CD4-positive, alpha-beta T cell (primary cell): ENCODE measurements around the gene CD58. TPM values are rescaled to one million over a fixed set of nuclear protein-coding genes. Genes with fewer than 3 reads are reported as not detected.

ENCODE experiments used
- ATAC-seq: fragments of 200-7000 bp; cut with Tn5 transposase; one replicate; pipeline ENCODE4 v1.10.0; 2022; ENCODE audit warnings: mild to moderate bottlenecking; ENCODE audit not compliant: poor library complexity
- CTCF ChIA-PET: fragments of 350-600 bp; sonication (Branson Sonifier 250); formaldehyde crosslinking; loops from one replicate; lab custom pipeline; 2021; ENCODE audit warnings: antibody characterized with exemption, inconsistent platforms; lab: Charles Lee
- POLR2A ChIA-PET: fragments of 350-600 bp; sonication (Branson Sonifier 250); formaldehyde crosslinking; loops from one replicate; lab custom pipeline; 2021; ENCODE audit warnings: antibody characterized with exemption, inconsistent platforms; lab: Charles Lee
- DNase-seq, 14 experiments: peaks; one replicate each; pipeline ENCODE4 v3.0.0-alpha.2; 2013 to 2020; ENCODE audit warnings: mixed read lengths in 2 of 14
- H3K27ac ChIP-seq, 2 donors: one replicate each; pipeline versions ENCODE4 v1.5.1 to v1.7.0; 2013; ENCODE audit warnings: low read length in 2 of 2, low read depth in 1 of 2, mild to moderate bottlenecking in 1 of 2
- H3K27me3 ChIP-seq, 2 experiments: 1 replicate in 1 of 2; 2 replicates in 1 of 2; pipeline versions ENCODE4 v1.6.1 to v1.7.0; 2013; ENCODE audit warnings: low read length in 2 of 2, control low read depth in 1 of 2, mild to moderate bottlenecking in 1 of 2, moderate library complexity in 1 of 2; ENCODE audit not compliant: insufficient read depth in 2 of 2, control insufficient read depth in 1 of 2
- H3K36me3 ChIP-seq: one replicate; pipeline ENCODE4 v1.6.1; 2013; ENCODE audit warnings: low read length, control low read depth; ENCODE audit not compliant: insufficient read depth
- H3K4me1 ChIP-seq: one replicate; pipeline ENCODE4 v1.6.1; 2013; ENCODE audit warnings: low read length, control low read depth; ENCODE audit not compliant: insufficient read depth
- H3K4me3 ChIP-seq: one replicate; pipeline ENCODE4 v1.5.1; 2013; ENCODE audit warnings: mild to moderate bottlenecking, low read length, moderate library complexity
- H3K9me3 ChIP-seq, 2 experiments: 1 replicate in 1 of 2; 2 replicates in 1 of 2; pipeline versions ENCODE4 v1.6.1 to v1.7.0; 2013; ENCODE audit warnings: low read length in 2 of 2, mild to moderate bottlenecking in 2 of 2, control low read depth in 1 of 2, moderate library complexity in 1 of 2; ENCODE audit not compliant: control insufficient read depth in 1 of 2, insufficient read depth in 1 of 2
- H3K27ac Mint-ChIP-seq: one replicate; pipeline ENCODE4 v1.8.0; 2020; ENCODE audit warnings: mixed read lengths
- H3K27me3 Mint-ChIP-seq: one replicate; pipeline ENCODE4 v1.8.0; 2021; ENCODE audit warnings: mixed read lengths
- H3K36me3 Mint-ChIP-seq: one replicate; pipeline ENCODE4 v1.8.0; 2021; ENCODE audit warnings: low read depth, mixed read lengths
- H3K4me1 Mint-ChIP-seq: one replicate; pipeline ENCODE4 v1.8.0; 2021; ENCODE audit warnings: low read depth, mixed read lengths
- H3K4me3 Mint-ChIP-seq: one replicate; pipeline ENCODE4 v1.8.0; 2020; ENCODE audit warnings: mild to moderate bottlenecking, mixed read lengths
- H3K9me3 Mint-ChIP-seq: one replicate; pipeline ENCODE4 v1.8.0; 2020; ENCODE audit warnings: mixed read lengths
- CTCF ChIP-seq: fragments of 200-600 bp; IDR thresholded peaks from one replicate; pipeline ENCODE4 v1.8.0; 2022; ENCODE audit warnings: antibody characterized with exemption, mild to moderate bottlenecking
- intact Hi-C, 2 experiments: fragments of 100-400 bp; cut with DNase I in 1 of 2; cut with micrococcal nuclease in 1 of 2; formaldehyde crosslinking; loops; one replicate each; pipeline versions ENCODE4 v1.15.1 to v1.9.0; 2023 to 2025; cut with DNase I, micrococcal nuclease
- total RNA-seq, 174 experiments: library from RNA in 2 of 174; stranded (reverse) in 2 of 174; gene quantifications; one replicate each; pipeline ENCODE4 v1.2.3 and lab custom pipeline; 2021 to 2026

Gene CD58
- total RNA-seq, 2 experiments from 2014 or later, result 4.2 to 5.7 TPM

DNA sequence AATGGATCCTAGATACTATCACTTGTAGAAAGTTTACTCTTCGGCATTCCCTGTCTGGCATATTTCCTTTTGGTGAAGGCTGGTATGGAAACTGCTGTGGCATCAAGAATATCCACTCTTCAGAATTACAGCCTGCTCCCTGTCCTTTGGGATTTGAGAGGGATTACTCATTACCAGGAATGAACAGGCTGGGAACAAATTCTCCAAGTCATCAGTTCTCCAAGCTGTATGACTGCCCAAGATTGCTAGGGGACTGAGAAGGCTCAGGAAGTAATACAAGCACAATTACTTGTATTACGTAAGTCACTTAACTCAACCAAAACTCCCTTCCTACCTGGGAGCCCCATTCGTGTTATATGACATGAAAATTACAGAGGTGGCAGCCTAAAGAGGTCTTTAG lies 49.6 kb downstream of the CD58 start:
- no peaks in the 10 kb centered on the region for H3K9me3 ChIP-seq
- POLR2A ChIA-PET, result no interaction called here
- H3K27ac Mint-ChIP-seq, result no peak overlapping the region

DNA sequence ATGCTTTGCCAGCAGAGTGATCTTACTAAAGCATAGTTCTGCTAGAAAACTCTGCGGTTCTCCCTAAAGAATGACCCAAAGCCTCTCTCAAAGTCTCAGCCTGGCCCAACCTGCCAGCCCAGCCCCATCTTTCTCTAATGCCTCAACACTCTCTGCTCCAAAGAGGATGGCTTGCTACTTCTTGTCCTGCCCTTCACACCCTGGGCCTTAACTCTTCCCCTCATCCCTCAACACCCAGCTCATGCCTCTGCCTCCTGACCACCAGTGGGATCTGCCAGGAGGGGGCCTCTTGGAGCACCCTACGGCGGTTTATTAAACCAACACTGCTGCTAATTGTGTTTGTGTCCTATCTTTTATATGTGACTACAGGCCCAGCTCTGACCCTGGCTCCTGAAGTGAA lies 52.4 kb downstream of the CD58 start:
- peaks cover 9% of the 10 kb centered on the region for H3K36me3 ChIP-seq
- no peak overlapping the region for H3K4me3 ChIP-seq
- Mint-ChIP-seq H3K36me3 (no peaks in the 10 kb centered on the region), H3K9me3 (no peaks in the 10 kb centered on the region), H3K27me3 (no peaks in the 10 kb centered on the region), H3K4me1 (peaks cover 43% of the 10 kb centered on the region), H3K4me3 (no peak overlapping the region), H3K27ac (peak overlapping the region; percentile 90)
- no peak for DNase-seq
- H3K27ac ChIP-seq, result no peak overlapping the region
- POLR2A ChIA-PET, result interaction anchor here (1.7 kb wide), 1 partner anchor 14 kb away, joined by 5 read pairs; no protein-coding TSS in a partner anchor
- peaks cover 35% of the 10 kb centered on the region for H3K4me1 ChIP-seq
- no peak for ATAC-seq
- H3K27me3 ChIP-seq, result no peaks in the 10 kb centered on the region
- CTCF ChIA-PET, result interaction anchor here (1.9 kb wide), 1 partner anchor 33 kb away, joined by 5 read pairs; no protein-coding TSS in a partner anchor
- intact Hi-C loops, result no loop called here
- no peaks in the 10 kb centered on the region for H3K9me3 ChIP-seq
- TF ChIP-seq CTCF, result no peak

More for the DNA sequence above, 49.6 kb downstream of the CD58 start:
- H3K4me1 Mint-ChIP-seq, result peaks cover 21% of the 10 kb centered on the region
- TF ChIP-seq CTCF, result no peak
- H3K4me3 Mint-ChIP-seq, result no peak overlapping the region
- ATAC-seq (no peak), DNase-seq (no peak)
- H3K27ac ChIP-seq, result no peak overlapping the region
- H3K4me3 ChIP-seq, result no peak overlapping the region
- no peaks in the 10 kb centered on the region for H3K36me3 Mint-ChIP-seq
- peaks cover 11% of the 10 kb centered on the region for H3K4me1 ChIP-seq
- H3K9me3 Mint-ChIP-seq, result no peaks in the 10 kb centered on the region
- H3K27me3 Mint-ChIP-seq, result no peaks in the 10 kb centered on the region
- intact Hi-C loops, result no loop called here
- H3K27me3 ChIP-seq, result no peaks in the 10 kb centered on the region
- H3K36me3 ChIP-seq, result peaks cover 9% of the 10 kb centered on the region
- CTCF ChIA-PET, result no interaction called here

- no peaks in the 10 kb centered on the region for H3K9me3 ChIP-seq
- H3K27me3 ChIP-seq, result no peaks in the 10 kb centered on the region
- Mint-ChIP-seq H3K27ac (peak overlapping the region; percentile 90), H3K4me1 (peaks cover 57% of the 10 kb centered on the region), H3K36me3 (no peaks in the 10 kb centered on the region), H3K4me3 (no peak overlapping the region), H3K9me3 (no peaks in the 10 kb centered on the region), H3K27me3 (no peaks in the 10 kb centered on the region)
- ChIA-PET POLR2A (interaction anchor here (1.7 kb wide), 1 partner anchor 12 kb away, joined by 5 read pairs; no protein-coding TSS in a partner anchor), CTCF (interaction anchor here (0.8 to 3.2 kb wide), 4 partner anchors 17 to 58 kb away, joined by 3 to 15 read pairs (median 8); no protein-coding TSS in a partner anchor)
- ATAC-seq, result no peak
- peak overlapping the region in 1 of 2 donors; percentile 80 for H3K27ac ChIP-seq
- DNase-seq, result peak in 1 of 14 experiments; percentile 23
- no peak for TF ChIP-seq CTCF
- H3K4me1 ChIP-seq, result peaks cover 44% of the 10 kb centered on the region
- no peak overlapping the region for H3K4me3 ChIP-seq
- H3K36me3 ChIP-seq, result peaks cover 9% of the 10 kb centered on the region
- intact Hi-C loops, result no loop called here
Observed at GRCh38 chr1:116516631-116517030, 54.2 kb downstream of the CD58 start.
